ENCODE data around the gene SDCCAG8. TPM values are rescaled to one million over a fixed set of nuclear protein-coding genes. Genes with fewer than 3 reads are reported as not detected.
A peak's percentile ranks its signal among the peaks of the same experiment; 100 is the strongest.

The SDCCAG8 gene
- polyA plus RNA-seq, 3 donors, result 33.2 to 34.4 (median 33.4) TPM

DNA sequence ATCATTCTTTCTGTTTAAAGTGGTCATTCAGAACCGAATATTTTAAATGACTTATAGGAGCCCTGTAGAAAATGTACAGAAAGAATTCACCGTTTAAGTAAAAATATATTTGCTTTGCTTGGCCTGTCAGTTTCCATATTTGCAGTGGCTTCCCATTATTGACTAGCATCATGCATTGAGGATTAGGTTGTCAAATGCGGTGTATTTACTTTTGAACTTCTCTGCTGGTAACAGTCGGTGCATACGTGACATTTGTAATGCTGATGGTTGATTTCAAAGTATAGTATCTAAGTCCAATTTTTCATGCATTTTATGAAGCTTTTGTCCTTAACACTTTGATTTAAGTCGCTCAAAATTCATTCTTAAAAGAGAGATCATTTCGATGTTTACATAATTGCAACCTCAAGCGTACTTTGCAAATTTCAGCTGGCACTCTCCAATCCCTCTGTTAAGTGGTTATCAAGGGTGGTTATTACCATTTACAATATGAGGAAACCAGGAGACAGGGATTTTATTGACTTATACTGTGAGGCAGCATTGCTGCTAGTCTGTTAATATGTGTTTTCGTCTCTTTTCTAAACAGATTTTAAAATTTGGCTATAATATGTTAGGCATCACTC lies 201.6 kb downstream of the SDCCAG8 start:
- no peak for DNase-seq
- Mint-ChIP-seq H3K27me3 (ENCODE audit: low read depth in 3 of 3) (no peaks in the 10 kb centered on the region), H3K4me3 (no peak overlapping the region), H3K9me3 (peaks cover 0 to 1% (median 0%) of the 10 kb centered on the region in 7 donors), H3K4me1 (peaks cover 9% of the 10 kb centered on the region), H3K36me3 (peaks cover 29 to 30% of the 10 kb centered on the region in 2 donors), H3K27ac (no peak overlapping the region)
- Histone ChIP-seq H3K79me2 (ENCODE audit: insufficient read depth, low read length) (no peaks in the 10 kb centered on the region), H3K9me3 (replicated peaks in 1 of 2; ENCODE audit: control insufficient read depth in 1 of 2, insufficient read depth in 1 of 2, low read length in 2 of 2) (no peaks in the 10 kb centered on the region), H4K20me1 (ENCODE audit: insufficient read depth, low read length) (no peaks in the 10 kb centered on the region), H2AFZ (ENCODE audit: insufficient read depth, low read depth, low read length, poor library complexity, severe bottlenecking) (no peak overlapping the region), H3K27me3 (ENCODE audit: control insufficient read depth in 2 of 2, insufficient read depth in 2 of 2, low read length in 2 of 2) (no peaks in the 10 kb centered on the region), H3K36me3 (replicated peaks in 1 of 2; ENCODE audit: control insufficient read depth in 1 of 2, insufficient read depth in 2 of 2, low read length in 2 of 2) (no peaks in the 10 kb centered on the region), H3K4me2 (replicated peaks; ENCODE audit: extremely low read depth, low read length, poor library complexity, severe bottlenecking) (no peak overlapping the region), H3K27ac (ENCODE audit: low read depth in 1 of 2, low read length in 2 of 2) (no peak overlapping the region), H3K9ac (ENCODE audit: insufficient read depth, low read length, poor library complexity, severe bottlenecking) (no peak overlapping the region), H3K4me3 (replicated peaks in 1 of 3; ENCODE audit: low read depth in 2 of 3, low read length in 3 of 3) (no peak overlapping the region), H3K4me1 (ENCODE audit: control insufficient read depth in 1 of 2, insufficient read depth in 2 of 2, low read length in 2 of 2) (peaks cover 16 to 20% of the 10 kb centered on the region in 2 donors)
- TF ChIP-seq, protein P1, sequence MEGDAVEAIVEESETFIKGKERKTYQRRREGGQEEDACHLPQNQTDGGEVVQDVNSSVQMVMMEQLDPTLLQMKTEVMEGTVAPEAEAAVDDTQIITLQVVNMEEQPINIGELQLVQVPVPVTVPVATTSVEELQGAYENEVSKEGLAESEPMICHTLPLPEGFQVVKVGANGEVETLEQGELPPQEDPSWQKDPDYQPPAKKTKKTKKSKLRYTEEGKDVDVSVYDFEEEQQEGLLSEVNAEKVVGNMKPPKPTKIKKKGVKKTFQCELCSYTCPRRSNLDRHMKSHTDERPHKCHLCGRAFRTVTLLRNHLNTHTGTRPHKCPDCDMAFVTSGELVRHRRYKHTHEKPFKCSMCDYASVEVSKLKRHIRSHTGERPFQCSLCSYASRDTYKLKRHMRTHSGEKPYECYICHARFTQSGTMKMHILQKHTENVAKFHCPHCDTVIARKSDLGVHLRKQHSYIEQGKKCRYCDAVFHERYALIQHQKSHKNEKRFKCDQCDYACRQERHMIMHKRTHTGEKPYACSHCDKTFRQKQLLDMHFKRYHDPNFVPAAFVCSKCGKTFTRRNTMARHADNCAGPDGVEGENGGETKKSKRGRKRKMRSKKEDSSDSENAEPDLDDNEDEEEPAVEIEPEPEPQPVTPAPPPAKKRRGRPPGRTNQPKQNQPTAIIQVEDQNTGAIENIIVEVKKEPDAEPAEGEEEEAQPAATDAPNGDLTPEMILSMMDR (IDR thresholded peaks at IDR 0.05), result no peak
- 100% methylated on average over 2 of the region's 9 CpGs for WGBS (ENCODE audit: insufficient coverage)
- intact Hi-C loops (cut with micrococcal nuclease), result no loop called here

DNA sequence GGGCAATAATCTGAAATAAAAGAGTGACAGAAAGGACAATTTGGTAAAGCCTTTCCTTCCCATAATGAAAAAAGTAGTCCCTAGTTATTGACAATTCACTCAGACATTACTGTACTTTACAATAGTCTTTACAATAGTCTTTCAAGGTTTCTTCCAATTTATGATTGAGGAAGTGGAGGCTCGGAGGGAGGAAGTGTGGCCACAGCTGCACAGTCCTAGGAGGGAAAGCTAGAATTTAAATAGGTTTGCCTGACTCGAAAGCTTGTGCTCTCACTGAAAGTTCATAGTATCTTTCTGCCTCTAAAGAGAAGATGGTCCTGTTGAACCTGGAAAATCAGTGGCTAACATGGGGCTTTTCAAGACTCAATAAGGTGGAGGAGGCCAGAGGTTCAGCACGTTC lies 203.2 kb downstream of the SDCCAG8 start:
- no peaks in the 10 kb centered on the region for H3K27me3 ChIP-seq (ENCODE audit: control insufficient read depth in 2 of 2, insufficient read depth in 2 of 2, low read length in 2 of 2)
- peak; percentile 37 to 59 (median 41) for DNase-seq
- TF ChIP-seq, protein P1 (IDR thresholded peaks at IDR 0.05), result no peak
- no peak overlapping the region for H3K9ac ChIP-seq (ENCODE audit: insufficient read depth, low read length, poor library complexity, severe bottlenecking)
- H2AFZ ChIP-seq (ENCODE audit: insufficient read depth, low read depth, low read length, poor library complexity, severe bottlenecking), result peak overlapping the region; percentile 14
- peaks cover 32 to 35% of the 10 kb centered on the region in 2 donors for H3K36me3 Mint-ChIP-seq
- H3K36me3 ChIP-seq (replicated peaks in 1 of 2; ENCODE audit: control insufficient read depth in 1 of 2, insufficient read depth in 2 of 2, low read length in 2 of 2), result no peaks in the 10 kb centered on the region
- H3K4me3 ChIP-seq (replicated peaks in 1 of 3; ENCODE audit: low read depth in 2 of 3, low read length in 3 of 3), result peak overlapping the region in 1 of 3 experiments; percentile 37
- H4K20me1 ChIP-seq (ENCODE audit: insufficient read depth, low read length), result no peaks in the 10 kb centered on the region
- H3K4me1 ChIP-seq (ENCODE audit: control insufficient read depth in 1 of 2, insufficient read depth in 2 of 2, low read length in 2 of 2), result peaks cover 12 to 15% of the 10 kb centered on the region in 2 donors
- H3K27ac ChIP-seq (ENCODE audit: low read depth in 1 of 2, low read length in 2 of 2), result peak overlapping the region in 1 of 2 donors; percentile 59
- peak overlapping the region; percentile 42 for H3K4me2 ChIP-seq (replicated peaks; ENCODE audit: extremely low read depth, low read length, poor library complexity, severe bottlenecking)
- H3K27ac Mint-ChIP-seq, result peak overlapping the region in 4 of 7 donors; percentile 6 to 63 (median 47)
- H3K27me3 Mint-ChIP-seq (ENCODE audit: low read depth in 3 of 3), result no peaks in the 10 kb centered on the region
- H3K4me3 Mint-ChIP-seq, result peak overlapping the region; percentile 37 to 78
- no peaks in the 10 kb centered on the region for H3K9me3 ChIP-seq (replicated peaks in 1 of 2; ENCODE audit: control insufficient read depth in 1 of 2, insufficient read depth in 1 of 2, low read length in 2 of 2)
- WGBS (ENCODE audit: insufficient coverage), result 20% methylated on average over 2 of the region's 3 CpGs
- peaks cover 9% of the 10 kb centered on the region for H3K4me1 Mint-ChIP-seq
- intact Hi-C loops (cut with micrococcal nuclease), result no loop called here
- peaks cover 0 to 1% (median 0%) of the 10 kb centered on the region in 7 donors for H3K9me3 Mint-ChIP-seq
- H3K79me2 ChIP-seq (ENCODE audit: insufficient read depth, low read length), result no peaks in the 10 kb centered on the region

All from CD14-positive monocyte (primary cell).